Measurements from ENCODE around the gene PPP3R1.

DNA sequence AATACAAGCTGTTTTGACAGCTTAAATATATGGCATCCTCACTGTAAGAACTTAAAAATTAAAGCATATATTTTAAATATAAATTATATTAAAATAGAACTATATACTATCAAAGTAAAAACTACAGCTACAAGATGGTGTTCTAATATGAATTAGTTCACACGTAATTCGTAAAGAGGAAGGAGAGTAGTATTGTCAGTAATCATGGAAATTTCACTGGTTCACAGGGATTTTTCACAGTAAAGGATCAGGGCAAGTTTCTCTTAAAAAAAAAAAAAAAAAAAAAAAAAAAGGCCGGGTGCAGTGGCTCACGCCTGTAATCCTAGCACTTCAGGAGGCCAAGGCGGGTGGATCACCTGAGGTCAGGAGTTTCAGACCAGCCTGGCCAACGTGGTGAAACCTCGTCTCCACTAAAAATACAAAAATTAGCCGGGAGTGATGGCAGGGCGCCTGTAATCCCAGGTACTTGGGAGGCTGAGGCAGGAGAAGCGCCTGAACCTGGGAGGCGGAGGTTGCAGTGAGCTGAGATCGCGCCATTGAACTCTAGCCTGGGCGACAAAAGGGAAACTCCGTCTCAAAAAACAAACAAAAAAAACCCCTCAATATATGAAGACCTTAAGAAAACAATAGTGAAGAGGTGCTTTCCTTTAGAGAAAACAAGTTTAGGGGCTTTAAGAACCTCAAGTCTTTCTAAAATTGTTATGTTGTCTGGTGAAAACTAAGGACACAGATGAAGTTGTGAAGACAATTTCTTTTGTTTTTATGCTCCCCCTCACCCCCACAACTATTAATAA, 62.1 kb downstream of the PPP3R1 start:
- TF ChIP-seq, protein P1, sequence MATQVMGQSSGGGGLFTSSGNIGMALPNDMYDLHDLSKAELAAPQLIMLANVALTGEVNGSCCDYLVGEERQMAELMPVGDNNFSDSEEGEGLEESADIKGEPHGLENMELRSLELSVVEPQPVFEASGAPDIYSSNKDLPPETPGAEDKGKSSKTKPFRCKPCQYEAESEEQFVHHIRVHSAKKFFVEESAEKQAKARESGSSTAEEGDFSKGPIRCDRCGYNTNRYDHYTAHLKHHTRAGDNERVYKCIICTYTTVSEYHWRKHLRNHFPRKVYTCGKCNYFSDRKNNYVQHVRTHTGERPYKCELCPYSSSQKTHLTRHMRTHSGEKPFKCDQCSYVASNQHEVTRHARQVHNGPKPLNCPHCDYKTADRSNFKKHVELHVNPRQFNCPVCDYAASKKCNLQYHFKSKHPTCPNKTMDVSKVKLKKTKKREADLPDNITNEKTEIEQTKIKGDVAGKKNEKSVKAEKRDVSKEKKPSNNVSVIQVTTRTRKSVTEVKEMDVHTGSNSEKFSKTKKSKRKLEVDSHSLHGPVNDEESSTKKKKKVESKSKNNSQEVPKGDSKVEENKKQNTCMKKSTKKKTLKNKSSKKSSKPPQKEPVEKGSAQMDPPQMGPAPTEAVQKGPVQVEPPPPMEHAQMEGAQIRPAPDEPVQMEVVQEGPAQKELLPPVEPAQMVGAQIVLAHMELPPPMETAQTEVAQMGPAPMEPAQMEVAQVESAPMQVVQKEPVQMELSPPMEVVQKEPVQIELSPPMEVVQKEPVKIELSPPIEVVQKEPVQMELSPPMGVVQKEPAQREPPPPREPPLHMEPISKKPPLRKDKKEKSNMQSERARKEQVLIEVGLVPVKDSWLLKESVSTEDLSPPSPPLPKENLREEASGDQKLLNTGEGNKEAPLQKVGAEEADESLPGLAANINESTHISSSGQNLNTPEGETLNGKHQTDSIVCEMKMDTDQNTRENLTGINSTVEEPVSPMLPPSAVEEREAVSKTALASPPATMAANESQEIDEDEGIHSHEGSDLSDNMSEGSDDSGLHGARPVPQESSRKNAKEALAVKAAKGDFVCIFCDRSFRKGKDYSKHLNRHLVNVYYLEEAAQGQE (IDR thresholded peaks at IDR 0.05; ENCODE audit: insufficient read depth in 1 of 2, low read depth in 2 of 2, low read length in 2 of 2), result no peak
- TF ChIP-seq POLR2AphosphoS5 (IDR thresholded peaks at IDR 0.05; ENCODE audit: low read depth, low read length) (no peak), SIN3A (IDR thresholded peaks at IDR 0.05; ENCODE audit: borderline replicate concordance, insufficient read depth, low read length) (no peak), TAF1 (IDR thresholded peaks at IDR 0.05; ENCODE audit: borderline replicate concordance, insufficient read depth, low read length) (no peak)

Measured in PFSK-1 (cell line).